GM18526 (cell line): ENCODE data around the gene IGFBP5.

Experiments
- POLR2A ChIP-seq: IDR thresholded peaks from 3 replicates; pipeline ENCODE4 v1.6.1; 2011; ENCODE audit not compliant: insufficient read length; ENCODE audit errors: extremely low read depth

Gene IGFBP5

GRCh38 chr2:216653093-216653799 lies 42.1 kb downstream of the IGFBP5 start:
- no peak for TF ChIP-seq POLR2A

- TF ChIP-seq POLR2A, result no peak
Measured at GRCh38 chr2:216652566-216652965, 42.8 kb downstream of the IGFBP5 start.

DNA sequence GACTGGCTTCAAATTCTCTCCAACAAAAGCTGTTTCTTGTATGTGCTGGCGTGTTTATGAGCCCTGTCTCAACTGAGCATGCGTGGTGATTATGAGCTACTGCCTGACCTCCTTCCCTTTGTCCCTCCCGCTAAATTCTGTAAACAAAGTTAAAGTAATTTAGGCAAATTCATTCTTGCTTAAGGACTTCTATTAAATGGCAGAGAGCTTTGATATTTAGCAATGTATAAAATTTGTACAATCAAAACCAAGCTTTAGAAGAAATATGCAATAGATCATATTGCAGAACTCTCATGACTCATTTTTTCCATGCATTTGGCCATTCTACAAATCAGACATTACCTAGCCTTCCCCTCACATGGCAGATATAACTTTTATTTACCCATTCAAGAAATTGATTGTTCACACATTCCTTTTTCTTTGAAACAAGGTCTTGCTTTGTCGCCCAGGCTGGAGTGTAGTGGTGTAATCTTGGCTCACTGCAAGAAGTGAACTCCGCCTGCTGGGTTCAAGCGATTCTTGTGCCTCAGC lies 43.9 kb downstream of the IGFBP5 start:
- TF ChIP-seq POLR2A, result no peak

GRCh38 chr2:216650626-216651257 lies 44.6 kb downstream of the IGFBP5 start:
- TF ChIP-seq POLR2A, result no peak

GRCh38 chr2:216649574-216649973 lies 45.8 kb downstream of the IGFBP5 start:
- no peak for TF ChIP-seq POLR2A

GRCh38 chr2:216648105-216648504 lies 47.2 kb downstream of the IGFBP5 start:
- no peak for TF ChIP-seq POLR2A

- no peak for TF ChIP-seq POLR2A
Measured at GRCh38 chr2:216646116-216646515, 49.2 kb downstream of the IGFBP5 start.

DNA sequence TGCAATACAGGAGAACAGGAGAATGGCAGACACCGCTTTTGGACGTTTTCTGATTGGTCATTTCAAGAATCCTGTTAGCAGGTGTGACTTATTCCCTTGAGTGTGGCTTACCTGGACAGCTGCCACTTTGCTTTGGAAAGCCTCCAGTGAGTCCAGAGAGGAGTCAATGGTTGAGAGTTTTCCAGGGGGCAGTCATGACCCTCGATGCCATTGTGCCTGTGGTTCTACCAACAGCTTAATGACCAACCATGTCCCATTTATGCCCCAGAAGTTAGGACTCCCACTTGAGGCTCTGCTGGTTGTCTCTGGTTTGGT lies 49.8 kb downstream of the IGFBP5 start:
- no peak for TF ChIP-seq POLR2A

DNA sequence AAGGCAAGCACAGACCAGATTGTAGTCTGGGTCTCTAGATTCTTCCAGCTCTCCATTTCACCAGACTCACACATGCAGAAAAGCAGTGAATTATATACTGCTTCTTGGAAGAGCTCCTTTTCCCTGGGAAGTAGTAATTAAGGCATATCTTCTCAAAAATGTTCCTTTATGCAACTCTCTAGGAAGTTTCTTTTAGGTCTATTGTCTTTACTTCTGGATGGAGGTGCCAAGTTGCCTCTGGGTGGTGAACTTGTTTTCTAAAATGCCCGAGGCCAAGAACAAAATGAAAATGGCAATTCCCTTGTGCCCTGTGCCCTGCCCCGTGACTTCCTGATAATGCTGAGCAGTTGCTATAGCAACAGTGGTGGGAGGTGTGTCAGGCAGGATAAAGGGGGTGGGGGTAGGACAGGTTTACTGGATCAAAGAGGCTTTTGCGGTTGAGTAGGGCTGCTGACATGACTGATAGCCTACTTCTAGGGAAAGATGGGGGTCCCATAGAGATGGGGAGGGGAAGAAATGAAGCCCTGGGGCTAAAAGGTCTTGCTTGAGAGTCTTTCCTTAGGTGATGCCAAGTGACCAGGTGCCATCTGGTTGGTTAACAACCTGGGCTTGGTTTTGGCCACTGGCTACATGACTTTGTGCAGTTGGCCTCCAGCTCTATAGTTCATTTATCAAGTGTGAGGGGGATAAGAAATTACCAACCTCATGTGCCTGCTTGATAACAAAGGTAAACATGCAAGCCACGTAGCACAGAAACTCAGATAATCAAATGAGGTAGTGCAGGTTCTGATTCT lies 50.3 kb downstream of the IGFBP5 start:
- TF ChIP-seq POLR2A, result no peak

GRCh38 chr2:216643986-216644659 lies 51.2 kb downstream of the IGFBP5 start:
- TF ChIP-seq POLR2A, result no peak

DNA sequence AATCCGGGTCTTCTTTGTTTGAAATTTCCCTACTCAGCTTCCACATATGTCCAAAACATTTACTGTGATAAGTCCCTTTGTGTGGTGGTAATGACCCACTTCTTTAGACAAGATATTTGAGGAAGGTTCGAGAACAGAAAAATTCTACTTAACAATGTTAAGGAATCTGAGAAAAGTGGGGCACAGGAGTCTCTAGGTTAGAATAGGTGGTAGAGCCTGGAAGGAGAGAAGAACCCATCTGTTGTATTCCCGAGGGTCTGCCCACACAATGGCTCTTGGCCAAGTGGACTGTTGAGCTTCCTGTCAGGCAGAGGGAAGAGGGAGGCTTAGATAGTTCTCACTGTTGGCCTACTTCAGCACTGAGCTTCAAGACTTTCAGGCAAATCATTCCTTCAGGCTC lies 57.9 kb downstream of the IGFBP5 start:
- no peak for TF ChIP-seq POLR2A

DNA sequence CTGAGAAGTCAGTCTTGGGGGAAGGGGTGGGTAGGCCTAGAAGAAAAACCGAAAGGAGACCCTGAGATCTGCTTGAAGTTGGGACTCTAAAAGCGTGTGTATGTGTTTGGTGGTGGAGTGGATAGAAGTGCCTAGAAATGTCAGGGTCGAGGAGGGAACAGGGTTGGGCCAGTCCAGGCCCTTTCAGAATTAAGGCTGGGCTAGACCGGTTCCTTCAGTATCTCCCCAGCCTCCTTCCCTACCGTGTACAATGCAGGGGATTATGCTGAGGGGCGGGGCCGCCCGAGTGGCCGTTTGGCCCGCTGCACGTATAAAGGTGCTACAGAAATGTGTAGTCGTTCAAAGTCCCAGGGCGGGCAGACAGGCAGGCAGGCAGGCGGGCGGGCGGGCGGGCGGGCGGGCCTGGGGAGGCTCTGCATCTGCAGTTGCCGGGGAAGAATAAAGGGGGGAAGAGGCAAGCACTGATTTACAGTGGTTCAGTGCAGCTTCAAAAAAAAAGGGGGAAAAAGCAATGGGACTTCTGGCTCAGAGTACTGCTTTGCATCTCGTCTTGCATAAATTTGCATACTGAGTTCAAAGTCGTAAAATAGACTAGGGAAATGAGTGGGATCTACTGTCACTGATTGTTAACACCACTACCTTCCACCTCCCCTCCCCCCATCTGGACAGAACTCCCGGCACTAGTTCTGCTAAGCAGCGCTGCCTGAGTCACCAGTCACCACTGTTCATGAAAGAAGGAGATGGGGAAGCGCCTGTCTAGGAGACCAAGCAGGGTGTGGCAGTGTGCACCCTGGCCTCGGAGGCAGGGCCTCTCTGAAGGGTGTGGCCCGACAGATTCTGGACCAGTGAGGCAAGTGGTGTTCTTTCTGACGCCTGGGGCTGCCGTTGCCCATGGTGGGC lies 58.5 kb downstream of the IGFBP5 start:
- TF ChIP-seq POLR2A, result no peak

DNA sequence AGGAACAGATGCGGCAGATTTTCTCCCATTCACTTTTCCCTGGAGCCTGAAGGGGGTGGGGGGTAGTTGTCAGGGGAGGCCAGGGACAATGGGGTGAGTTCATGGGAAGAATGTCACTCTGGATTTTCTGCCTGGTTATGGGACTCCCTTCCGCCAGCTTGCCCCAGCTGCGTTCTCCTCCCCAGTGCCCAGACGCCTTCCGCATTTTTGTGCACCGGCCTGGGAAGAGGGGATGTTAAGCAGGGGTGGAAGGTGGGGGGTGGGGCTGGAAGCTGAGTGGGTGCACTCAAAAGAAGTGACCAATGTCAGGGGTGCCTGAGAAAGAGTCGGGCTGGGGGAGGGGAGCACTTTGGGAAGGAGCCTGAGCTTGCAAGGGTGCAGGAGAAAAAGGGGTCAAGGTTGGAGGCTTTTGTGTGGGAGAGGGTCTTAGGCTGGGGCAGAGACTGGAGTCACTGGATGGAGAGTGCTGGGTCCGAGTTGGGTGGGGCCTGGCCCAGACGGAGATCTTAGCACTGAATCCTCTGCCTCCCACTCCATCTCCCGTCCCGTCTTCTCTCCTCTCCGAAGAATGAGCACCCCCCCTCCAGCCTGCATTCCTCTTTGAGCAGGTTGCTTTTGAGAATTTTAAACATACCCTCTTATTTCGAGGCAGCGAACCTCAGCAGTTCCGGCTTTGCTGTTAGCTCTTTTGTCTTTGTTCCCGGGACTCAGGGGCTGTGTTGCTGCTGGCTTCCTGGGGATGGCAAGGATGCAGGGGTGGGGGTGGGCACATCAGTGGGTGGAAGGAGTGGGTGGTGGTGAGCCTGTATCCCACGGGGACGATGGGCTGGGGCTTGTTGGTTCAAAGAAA lies 59.4 kb downstream of the IGFBP5 start:
- no peak for TF ChIP-seq POLR2A

DNA sequence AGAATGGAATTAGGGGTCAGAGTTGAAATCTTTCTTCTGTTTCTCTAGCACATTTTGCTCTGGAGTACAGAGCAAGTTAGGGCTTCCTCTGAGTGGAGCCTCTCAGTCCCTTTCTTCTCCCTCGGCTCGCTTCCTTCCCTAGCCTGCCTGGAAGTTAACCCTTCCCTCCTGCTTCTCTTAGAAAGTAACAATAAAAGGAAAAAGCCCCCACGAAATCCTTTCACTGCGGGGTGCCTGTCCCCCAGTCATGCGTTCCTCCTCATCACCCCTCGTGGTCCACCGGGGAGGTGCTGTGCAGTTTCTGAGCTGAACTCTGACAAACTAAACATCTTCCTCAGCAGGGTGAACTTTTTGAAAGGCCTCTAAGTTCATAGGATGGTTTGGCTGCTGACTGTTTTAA lies 60.2 kb downstream of the IGFBP5 start:
- TF ChIP-seq POLR2A, result no peak
